HCT116 (cell line): ENCODE data around the gene SLC12A8. TPM values are rescaled to one million over a fixed set of nuclear protein-coding genes. Genes with fewer than 3 reads are reported as not detected.

Experiments
- ATAC-seq: fragments of 200-7000 bp; cut with Tn5 transposase; 2 replicates; pipeline ENCODE4 v1.9.1; 2020; ENCODE audit warnings: mild to moderate bottlenecking, moderate library complexity
- BruUV-seq: library from RNA; stranded (reverse); fragments of 400-500 nt; replicated peaks from 2 replicates; lab custom pipeline; 2021; lab: Mats Ljungman, UMichigan
- CTCF ChIA-PET: fragments of 300-600 bp; sonication (Branson Sonifier 250); formaldehyde crosslinking; loops from one replicate; lab custom pipeline; 2021; ENCODE audit warnings: antibody characterized with exemption; lab: Charles Lee
- POLR2A ChIA-PET: fragments of 300-600, 350-600 bp; sonication (Branson Sonifier 250); formaldehyde crosslinking; loops from one replicate; lab custom pipeline; 2021; ENCODE audit warnings: antibody characterized with exemption; lab: Charles Lee
- RAD21 ChIA-PET, 2 experiments: fragments of 300-600 bp; sonication (Branson Sonifier 250); formaldehyde crosslinking; loops; one replicate each; lab custom pipeline; 2023; ENCODE audit warnings: low total read pairs in 2 of 2; ENCODE audit not compliant: uncharacterized antibody in 2 of 2, unreplicated experiment in 2 of 2, low non-redundant PET in 1 of 2; lab: Charles Lee
- DNase-seq: peaks from one replicate; pipeline ENCODE4 v3.0.0-alpha.2; 2010; ENCODE audit warnings: low read depth, low spot score
- H2AFZ ChIP-seq: fragments of 200-600 bp; shearing (Covaris generic), sonication (generic); 2 replicates; pipeline ENCODE4 v1.6.1; 2017; ENCODE audit warnings: low read depth, mixed run types, mixed read lengths, antibody characterized with exemption, low read length; ENCODE audit not compliant: poor library complexity, severe bottlenecking
- H3K27ac ChIP-seq: 2 replicates; pipeline ENCODE4 v1.5.1; 2012; ENCODE audit warnings: low read depth, low read length
- H3K27me3 ChIP-seq: fragments of 200-600 bp; sonication (generic); 2 replicates; pipeline ENCODE4 v1.6.1; 2016; ENCODE audit warnings: mixed run types, low read length, mixed read lengths; ENCODE audit not compliant: insufficient read depth
- H3K36me3 ChIP-seq, 2 experiments: fragments of 200-500 bp in 1 of 2; fragments of 200-600 bp in 1 of 2; sonication (Bioruptor generic) in 1 of 2; sonication (generic) in 1 of 2; 2 replicates each; pipeline versions ENCODE4 v1.5.1 to v1.6.1; 2014 to 2016; ENCODE audit warnings: low read length in 2 of 2, inconsistent platforms in 1 of 2, mixed read lengths in 1 of 2, mixed run types in 1 of 2; ENCODE audit not compliant: insufficient read depth in 2 of 2, control insufficient read depth in 1 of 2
- H3K4me1 ChIP-seq, 2 experiments: fragments of 200-600 bp in 1 of 2; sonication (generic) in 1 of 2; 2 replicates each; pipeline versions ENCODE4 v1.5.1 to v1.6.1; 2012 to 2017; ENCODE audit warnings: low read length in 2 of 2, inconsistent platforms in 1 of 2, mild to moderate bottlenecking in 1 of 2, mixed read lengths in 1 of 2, mixed run types in 1 of 2, moderate library complexity in 1 of 2; ENCODE audit not compliant: insufficient read depth in 2 of 2, control insufficient read depth in 1 of 2
- H3K4me2 ChIP-seq: fragments of 200-600 bp; sonication (generic); 2 replicates; pipeline ENCODE4 v1.6.1; 2017; ENCODE audit warnings: mixed run types, low read length, mixed read lengths
- H3K4me3 ChIP-seq, 2 experiments: fragments of 200-600 bp in 1 of 2; sonication (generic) in 1 of 2; replicated peaks in 1 of 2; 2 replicates each; pipeline ENCODE4 v1.5.1; 2011 to 2016; ENCODE audit warnings: low read length in 2 of 2, control low read depth in 1 of 2, low read depth in 1 of 2, mild to moderate bottlenecking in 1 of 2, mixed read lengths in 1 of 2, mixed run types in 1 of 2
- H3K79me2 ChIP-seq: fragments of 200-600 bp; sonication (generic); 2 replicates; pipeline ENCODE4 v1.6.1; 2017; ENCODE audit warnings: mild to moderate bottlenecking, mixed run types, low read length, moderate library complexity, mixed read lengths; ENCODE audit not compliant: insufficient read depth
- H3K9ac ChIP-seq: fragments of 200-600 bp; sonication (generic); 2 replicates; pipeline ENCODE4 v1.6.1; 2016; ENCODE audit warnings: low read length, mixed read lengths
- H3K9me2 ChIP-seq: fragments of 200-600 bp; sonication (generic), shearing (Covaris generic); 2 replicates; pipeline ENCODE4 v1.6.1; 2017; ENCODE audit warnings: mixed run types, mild to moderate bottlenecking, moderate library complexity; ENCODE audit not compliant: insufficient read depth
- H3K9me3 ChIP-seq, 2 experiments: fragments of 200-500 bp in 1 of 2; fragments of 200-600 bp in 1 of 2; sonication (Bioruptor generic) in 1 of 2; sonication (generic) in 1 of 2; 2 replicates each; pipeline ENCODE4 v1.6.1; 2014 to 2017; ENCODE audit warnings: low read length in 2 of 2, mixed read lengths in 2 of 2, inconsistent platforms in 1 of 2, low read depth in 1 of 2, mild to moderate bottlenecking in 1 of 2, mixed run types in 1 of 2, moderate library complexity in 1 of 2; ENCODE audit not compliant: control insufficient read depth in 1 of 2, insufficient read depth in 1 of 2
- H4K20me1 ChIP-seq: fragments of 200-600 bp; sonication (generic), shearing (Covaris generic); 2 replicates; pipeline ENCODE4 v1.6.1; 2017; ENCODE audit warnings: mixed run types, mild to moderate bottlenecking, moderate library complexity; ENCODE audit not compliant: insufficient read depth
- CBX3 ChIP-seq: IDR thresholded peaks from 2 replicates; pipeline ENCODE4 v1.6.1; 2012; ENCODE audit warnings: low read depth
- CTCF ChIP-seq, 3 experiments: fragments of 200-600 bp in 1 of 3; sonication (generic) in 1 of 3; IDR thresholded peaks in 2 of 3; conservative IDR thresholded peaks in 1 of 3; 2 replicates each; pipeline ENCODE4 v1.5.1; 2012 to 2017; ENCODE audit warnings: low read depth in 2 of 3, low read length in 2 of 3, antibody characterized with exemption in 1 of 3, borderline replicate concordance in 1 of 3, control low read depth in 1 of 3, mild to moderate bottlenecking in 1 of 3, mixed read lengths in 1 of 3, mixed run types in 1 of 3, moderate library complexity in 1 of 3; ENCODE audit not compliant: insufficient read depth in 1 of 3
- EGR1 ChIP-seq: IDR thresholded peaks from 2 replicates; pipeline ENCODE4 v1.6.1; 2012; ENCODE audit warnings: low read depth
- ELF1 ChIP-seq: IDR thresholded peaks from 2 replicates; pipeline ENCODE4 v1.6.1; 2012; ENCODE audit warnings: low read depth, borderline replicate concordance
- EZH2 ChIP-seq: fragments of 200-600 bp; sonication (generic); IDR thresholded peaks from 2 replicates; pipeline ENCODE4 v1.6.1; 2017; ENCODE audit warnings: antibody characterized with exemption, mixed run types
- FOSL1 ChIP-seq: IDR thresholded peaks from 2 replicates; pipeline ENCODE4 v1.6.1; 2012; ENCODE audit warnings: low read depth
- JUND ChIP-seq: IDR thresholded peaks from 2 replicates; pipeline ENCODE4 v1.6.1; 2012
- MAX ChIP-seq: IDR thresholded peaks from 2 replicates; pipeline ENCODE4 v1.6.1; 2012
- POLR2A ChIP-seq: IDR thresholded peaks from 2 replicates; pipeline ENCODE4 v1.7.0; 2011; ENCODE audit warnings: borderline replicate concordance; ENCODE audit not compliant: insufficient read depth, insufficient read length; ENCODE audit errors: extremely low read depth
- POLR2AphosphoS5 ChIP-seq: IDR thresholded peaks from 2 replicates; pipeline ENCODE4 v1.6.1; 2011; ENCODE audit warnings: mild to moderate bottlenecking, low read depth, low read length, moderate library complexity
- REST ChIP-seq: IDR thresholded peaks from 2 replicates; pipeline ENCODE4 v1.6.1; 2012; ENCODE audit warnings: low read depth
- SP1 ChIP-seq: IDR thresholded peaks from 2 replicates; pipeline ENCODE4 v1.6.1; 2012; ENCODE audit warnings: low read depth
- YY1 ChIP-seq: IDR thresholded peaks from 2 replicates; pipeline ENCODE4 v1.6.1; 2011; ENCODE audit warnings: low read length, low read depth, moderate library complexity, mild to moderate bottlenecking; ENCODE audit not compliant: insufficient replicate concordance; ENCODE audit errors: extremely low read depth
- ZBTB33 ChIP-seq: IDR thresholded peaks from 2 replicates; pipeline ENCODE4 v1.6.1; 2011; ENCODE audit warnings: mild to moderate bottlenecking, low read length, moderate library complexity; ENCODE audit not compliant: insufficient replicate concordance; ENCODE audit errors: extremely low read depth
- intact Hi-C: fragments of 100-400 bp; cut with micrococcal nuclease; formaldehyde crosslinking; loops from 2 replicates; pipeline ENCODE4 v1.10.0; 2022
- total RNA-seq: library from RNA; stranded (reverse); gene quantifications from one replicate; pipeline ENCODE4 v1.2.1, GENCODE V29; 2021; ENCODE audit not compliant: unreplicated experiment

SLC12A8 gene
- total RNA-seq, 1 experiment from 2014 or later, result 19.9 TPM

GRCh38 chr3:125149462-125149861, 63.1 kb downstream of the SLC12A8 start (continued):
- TF ChIP-seq CTCF (IDR thresholded peaks at IDR 0.05 in 2 of 3, conservative IDR thresholded peaks at IDR 0.05 in 1 of 3; ENCODE audit: borderline replicate concordance in 1 of 3, insufficient read depth in 1 of 3, low read depth in 2 of 3, low read length in 2 of 3) (no peak), EZH2 (no peak), POLR2AphosphoS5 (no peak), FOSL1 (no peak), REST (no peak)
- TF ChIP-seq, all 23 proteins: peak for 0

GRCh38 chr3:125148836-125149235, 63.7 kb downstream of the SLC12A8 start:
- H3K27me3 ChIP-seq, result no peaks in the 10 kb centered on the region
- H3K36me3 ChIP-seq, result no peaks in the 10 kb centered on the region
- H4K20me1 ChIP-seq, result no peaks in the 10 kb centered on the region
- DNase-seq, result no peak
- intact Hi-C loops, result no loop called here
- H3K4me1 ChIP-seq, result peaks cover 0 to 2% of the 10 kb centered on the region in 2 experiments; a peak in 1 of 4 replicates
- POLR2A ChIA-PET, result no interaction called here
- no peak overlapping the region for H3K4me2 ChIP-seq
- no peaks in the 10 kb centered on the region for H3K9me3 ChIP-seq
- H3K4me3 ChIP-seq, result no peak overlapping the region
- H3K79me2 ChIP-seq, result no peaks in the 10 kb centered on the region
- CTCF ChIA-PET, result no interaction called here
- no peak overlapping the region for H3K9ac ChIP-seq
- H3K9me2 ChIP-seq, result no peaks in the 10 kb centered on the region
- H2AFZ ChIP-seq, result no peak overlapping the region
- no peak for ATAC-seq
- H3K27ac ChIP-seq, result no peak overlapping the region
- RAD21 ChIA-PET, result no interaction called here
- no TSS peak for BruUV-seq
- TF ChIP-seq CTCF (IDR thresholded peaks at IDR 0.05 in 2 of 3, conservative IDR thresholded peaks at IDR 0.05 in 1 of 3; ENCODE audit: borderline replicate concordance in 1 of 3, insufficient read depth in 1 of 3, low read depth in 2 of 3, low read length in 2 of 3), result no peak
- no peak for TF ChIP-seq POLR2A
- TF ChIP-seq ELF1, result no peak
- TF ChIP-seq FOSL1, result no peak
- no peak for TF ChIP-seq SP1
- no peak for TF ChIP-seq EZH2
- TF ChIP-seq JUND, result no peak
- TF ChIP-seq POLR2AphosphoS5, result no peak
- TF ChIP-seq MAX, result no peak
- no peak for TF ChIP-seq EGR1
- no peak for TF ChIP-seq YY1
- no peak for TF ChIP-seq CBX3
- no peak for TF ChIP-seq ZBTB33
